Stimulated activated CD4-positive, alpha-beta T cell treated with anti-CD3 and anti-CD28 coated beads, Interleukin-4, amount 100 ng/mL, for 48 hours (primary cell): ENCODE data around the gene PRR29.
"Not testable (repeated sequence)": the region's sequence is repeated elsewhere in the genome, so short reads cannot be mapped to it uniquely, and the experiment has no call there.

Source experiments
- DNase-seq, 2 donors: peaks; one replicate each; pipeline ENCODE4 v3.0.0-alpha.2; 2020; ENCODE audit warnings: low read depth in 2 of 2

PRR29 gene

GRCh38 chr17:63997341-63998048, 656 bp upstream of the PRR29 start:
- DNase-seq = no peak

GRCh38 chr17:63998721-63999679, 849 bp downstream of the PRR29 start:
- DNase-seq = no peak

- DNase-seq = no peak
These were observed 1.8 kb downstream of the PRR29 start for GRCh38 chr17:63999680-64000531.

DNA sequence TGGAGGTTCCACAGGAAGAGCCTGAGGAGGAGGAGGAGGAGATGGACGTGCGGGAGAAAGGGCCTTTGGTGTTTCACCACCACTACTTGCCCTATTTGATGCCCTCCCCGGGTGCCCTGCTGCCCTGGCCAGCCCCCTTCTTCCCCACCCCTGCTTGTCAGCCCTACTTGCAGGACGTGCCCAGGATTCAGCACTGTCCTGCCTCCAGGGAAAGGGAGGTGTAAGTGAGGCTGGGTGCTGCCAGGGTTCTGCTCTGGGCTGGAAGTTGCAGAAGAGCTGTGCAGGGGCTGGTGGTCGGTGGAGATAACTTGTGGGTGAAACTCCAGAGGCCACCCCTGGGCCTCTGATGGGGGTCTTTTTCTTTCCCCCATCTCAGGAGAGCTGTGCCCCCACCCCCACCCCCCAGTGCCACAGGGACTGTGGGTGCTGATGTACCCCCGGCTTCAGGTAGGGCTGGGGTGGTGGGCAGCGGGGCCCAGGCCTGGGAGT, 3.0 kb downstream of the PRR29 start:
- no peak for DNase-seq

DNA sequence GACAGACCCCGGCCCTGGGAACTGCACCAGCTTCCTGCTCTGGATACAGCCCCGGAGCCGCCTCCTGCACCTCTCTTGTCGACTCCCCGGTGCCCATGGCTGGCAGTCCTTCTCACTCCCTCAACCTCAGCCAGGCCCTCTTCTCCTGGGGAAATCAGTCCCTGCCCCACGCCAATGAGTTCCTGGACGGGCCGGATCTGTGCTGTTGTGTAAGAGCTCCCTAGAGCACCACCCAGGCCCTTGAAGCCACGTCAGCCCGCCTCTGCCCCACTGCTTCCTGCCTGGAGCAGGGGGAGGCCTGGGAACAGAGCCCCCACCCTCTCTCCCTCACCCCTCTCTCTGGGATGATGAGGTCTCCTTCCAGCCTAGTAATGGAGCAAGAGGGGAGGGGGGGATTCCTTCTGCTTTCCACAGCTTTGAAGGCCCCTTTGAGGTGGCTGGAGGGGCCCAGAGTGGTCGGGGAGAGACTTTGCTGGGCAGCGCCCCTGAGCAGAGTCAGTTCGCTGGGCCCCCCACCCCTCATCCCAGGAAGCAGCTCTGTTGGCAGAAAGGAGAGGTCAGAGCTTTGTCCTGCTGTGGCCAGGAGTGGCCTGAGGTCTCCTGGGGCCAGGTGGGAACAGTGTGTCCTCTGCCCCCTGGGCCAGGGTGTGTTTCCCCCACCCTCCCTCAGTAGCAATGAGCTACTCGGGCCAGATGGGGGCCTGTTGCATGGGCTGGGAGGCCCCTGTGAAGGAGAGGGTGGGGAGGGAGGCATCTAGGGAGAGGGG, 3.8 kb downstream of the PRR29 start:
- no peak for DNase-seq

- DNase-seq = no peak
These were observed 4.7 kb downstream of the PRR29 start for GRCh38 chr17:64002658-64003525.

DNA sequence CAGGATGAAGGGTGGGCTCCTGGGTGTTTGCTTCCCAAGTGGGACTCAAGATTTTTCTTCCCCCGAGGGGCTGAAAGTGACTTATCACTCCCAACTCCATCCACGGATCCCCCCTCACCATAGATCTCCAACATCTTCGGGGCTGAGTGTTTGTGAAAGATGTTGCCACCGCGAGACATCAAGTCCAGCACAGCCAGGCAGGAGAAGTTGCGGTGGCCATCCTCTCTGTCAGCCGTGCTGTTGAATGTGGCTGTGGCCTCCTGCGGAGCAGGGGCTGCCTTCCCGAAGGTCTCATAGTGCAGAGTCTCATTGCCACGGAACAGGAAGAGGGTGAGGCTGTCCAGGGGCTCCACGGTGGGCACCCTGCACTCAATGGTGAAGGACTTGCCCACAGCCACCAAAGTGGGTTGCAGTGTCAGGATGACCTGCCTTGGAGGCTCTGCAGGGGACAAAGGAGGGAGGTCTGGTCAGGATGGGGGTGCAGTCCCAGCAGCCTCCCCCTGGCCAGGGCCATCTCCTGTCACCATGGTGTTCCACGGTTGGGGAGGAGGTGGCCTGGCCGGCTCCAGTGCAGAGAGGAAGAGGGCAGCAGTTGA, 5.5 kb downstream of the PRR29 start:
- DNase-seq = no peak

GRCh38 chr17:64004218-64004770, 6.1 kb downstream of the PRR29 start:
- DNase-seq = no peak

DNA sequence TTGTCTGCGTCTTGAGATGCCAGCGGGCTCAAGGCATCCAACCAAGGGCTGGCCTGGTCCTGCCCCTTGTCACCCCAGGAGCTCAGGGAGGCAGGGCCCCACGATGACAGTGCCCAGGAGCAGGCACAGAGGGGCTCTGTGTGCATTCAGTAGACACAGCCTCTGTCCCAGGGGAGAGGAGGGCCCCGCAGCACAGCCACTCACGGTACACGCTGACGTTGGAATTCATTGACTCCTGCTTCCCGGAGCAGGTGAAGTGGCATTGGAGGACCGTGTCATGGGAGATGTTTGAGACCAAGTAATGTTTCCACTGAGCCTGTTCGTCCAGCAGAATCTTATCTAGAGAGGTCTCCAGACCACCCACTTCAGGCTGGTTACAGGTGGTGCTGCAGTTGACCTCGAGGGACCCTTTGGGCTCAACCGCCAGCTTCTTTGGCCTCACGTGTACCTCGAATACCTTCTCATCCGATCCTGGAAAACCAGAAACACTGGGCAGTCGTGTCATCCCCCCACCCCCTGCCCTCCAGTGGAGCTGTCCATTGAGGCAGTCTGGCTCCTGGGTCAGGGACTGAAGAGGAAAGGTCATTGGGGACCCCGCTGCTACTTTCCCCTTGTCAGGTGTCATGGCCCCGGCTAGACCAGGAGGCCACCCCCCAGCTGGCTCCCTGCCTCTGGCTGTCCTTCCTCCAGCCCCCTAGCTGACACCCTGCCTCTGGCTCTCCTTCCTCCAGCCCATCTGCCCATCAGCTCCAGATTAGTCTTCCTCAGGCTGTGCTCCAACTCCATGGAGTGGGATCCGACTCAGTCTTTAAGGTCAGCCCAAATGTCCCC, 7.0 kb downstream of the PRR29 start:
- no peak for DNase-seq

DNA sequence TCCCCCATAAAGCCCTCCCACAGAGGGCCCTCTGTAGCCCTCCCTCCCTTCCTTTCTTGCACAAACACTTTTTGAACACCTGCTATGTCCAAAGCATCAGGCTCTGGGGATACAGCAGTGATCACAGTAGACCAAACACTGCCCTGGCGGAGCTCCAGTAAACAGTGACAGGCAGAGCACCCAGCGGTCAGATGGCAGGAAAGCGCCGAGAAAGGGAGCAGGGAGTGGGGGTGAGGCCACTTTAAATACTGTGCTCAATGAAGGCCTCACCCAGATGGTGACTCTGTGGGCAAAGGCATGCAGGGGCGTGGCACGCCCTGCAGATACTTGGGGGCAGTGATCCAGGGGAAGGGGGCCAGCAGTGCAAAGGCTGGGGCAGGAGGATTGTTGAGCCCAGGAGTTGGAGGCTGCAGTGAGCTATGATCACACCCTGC, 7.6 kb downstream of the PRR29 start:
- DNase-seq = no peak

DNA sequence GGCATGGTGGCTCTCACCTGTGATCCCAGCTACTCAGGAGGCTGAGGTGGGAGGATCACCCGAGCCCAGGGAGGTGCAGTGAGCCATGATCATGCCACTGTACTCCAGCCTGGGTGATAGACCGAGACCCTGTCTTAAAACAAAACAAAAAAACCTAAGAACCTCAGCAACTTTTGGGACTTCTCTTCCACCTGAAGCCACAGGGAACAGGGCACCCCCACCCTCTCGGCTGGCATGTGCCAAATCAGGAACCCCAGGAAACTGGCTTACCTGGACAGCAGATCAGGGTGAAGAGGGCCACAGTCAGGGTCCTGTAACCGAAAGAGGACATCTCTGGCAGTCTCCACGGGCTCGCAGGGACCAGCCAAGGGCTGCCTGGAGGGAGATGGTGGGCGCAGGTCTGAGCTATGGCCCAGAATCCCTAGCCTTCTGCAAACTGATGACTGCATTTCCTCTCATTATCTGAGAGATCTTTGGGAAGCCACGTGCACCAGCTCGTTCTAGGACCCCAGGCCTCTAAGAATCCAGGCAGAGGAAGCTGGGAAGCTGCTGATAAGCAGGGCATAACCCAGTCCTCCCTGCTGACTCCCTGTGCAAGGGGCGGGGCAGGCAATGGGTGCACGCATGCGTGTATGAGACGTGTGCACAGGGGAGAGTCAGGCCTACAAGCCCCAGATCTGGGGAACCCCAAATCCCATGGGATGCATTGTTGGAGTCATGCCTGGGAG, 8.4 kb downstream of the PRR29 start:
- DNase-seq = no peak

GRCh38 chr17:64007089-64007837, 9.1 kb downstream of the PRR29 start:
- not testable (repeated sequence) for DNase-seq

GRCh38 chr17:64007838-64008282, 9.7 kb downstream of the PRR29 start:
- no peak for DNase-seq

DNA sequence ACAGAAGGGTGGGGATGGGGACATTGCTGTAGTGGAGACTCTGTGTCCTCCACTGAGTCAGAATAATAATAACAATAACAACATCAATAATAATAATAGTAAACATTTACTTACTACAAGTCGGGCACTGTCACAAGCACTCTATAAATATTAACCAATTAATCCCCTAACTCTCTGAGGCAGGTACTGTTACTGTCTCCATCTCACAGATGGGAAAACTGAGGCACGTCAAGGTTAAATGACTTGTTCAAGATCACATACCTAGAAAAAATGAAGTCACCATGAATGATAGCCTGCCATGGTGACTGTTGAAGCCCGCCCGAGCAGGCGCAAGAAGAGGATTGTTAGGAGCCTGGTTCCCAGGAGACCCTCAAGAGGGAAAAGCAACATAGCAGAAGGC, 10.2 kb downstream of the PRR29 start:
- no peak for DNase-seq

DNA sequence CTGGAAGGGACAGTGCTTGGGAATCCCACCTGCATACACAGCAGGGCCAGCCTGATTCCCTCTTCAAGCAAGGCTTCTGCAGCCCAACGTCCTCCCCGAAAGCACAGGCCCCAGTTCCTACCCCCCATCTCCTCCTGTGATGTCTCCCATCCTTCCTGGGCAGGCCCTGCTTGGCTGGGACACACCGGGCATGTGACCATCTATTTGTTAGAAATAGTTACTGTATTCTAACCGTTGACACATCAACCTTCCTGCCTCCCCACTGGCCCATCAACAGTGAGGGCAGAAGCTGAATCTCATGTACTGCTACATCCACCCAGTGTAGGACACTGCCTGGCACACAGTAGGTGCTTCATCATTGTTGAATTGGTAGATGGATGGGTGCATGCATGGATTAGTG, 10.7 kb downstream of the PRR29 start:
- DNase-seq = no peak

- DNase-seq = no peak
These were observed 11.6 kb downstream of the PRR29 start for GRCh38 chr17:64009571-64010402.
